ENCODE results near the gene MYDGF. TPM values are rescaled to one million over a fixed set of nuclear protein-coding genes. Genes with fewer than 3 reads are reported as not detected.
A peak's percentile ranks its signal among the peaks of the same experiment; 100 is the strongest.

The MYDGF gene
- total and polyA plus RNA-seq, 2 of the 13 experiments (the other 11 are each of a cell fraction or from before 2014, with no cell fraction given) = 116 to 198 TPM

DNA sequence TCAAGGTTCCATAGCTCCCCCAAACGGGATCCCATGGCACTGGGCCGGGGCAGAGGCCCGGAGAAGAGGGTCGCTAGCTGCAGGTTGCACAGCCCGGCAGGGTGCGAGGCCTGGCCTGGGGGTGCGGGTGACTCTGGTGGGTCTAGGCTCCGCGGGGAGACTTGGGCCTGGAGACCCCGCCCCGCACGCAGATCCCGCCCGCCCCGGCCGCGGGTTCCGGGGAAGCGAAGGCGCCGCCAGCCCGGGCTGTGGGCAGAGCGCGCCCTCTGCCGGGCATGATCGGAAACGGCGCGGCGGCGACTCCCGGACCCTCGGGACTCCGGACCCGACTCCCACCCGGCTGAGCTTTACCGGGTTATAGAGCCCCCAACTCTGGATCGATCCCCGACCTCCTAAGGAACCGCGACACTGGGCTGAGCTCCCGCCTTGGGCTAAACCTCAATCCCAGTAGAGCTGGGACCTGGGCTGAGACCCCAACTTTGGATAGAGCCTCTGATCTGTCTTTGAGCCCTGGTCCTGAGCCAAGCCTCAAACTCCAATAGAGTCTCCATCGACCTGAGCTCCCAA lies 33.9 kb downstream of the MYDGF start (continued):
- TF ChIP-seq SYNCRIP (IDR thresholded peaks at IDR 0.05; ENCODE audit: insufficient read depth, low read depth, low read length) = no peak
- TF ChIP-seq ARNTL (CRISPR knock-in tag; IDR thresholded peaks at IDR 0.05) = no peak
- TF ChIP-seq ZNF605 (CRISPR knock-in tag; IDR thresholded peaks at IDR 0.05) = peak; percentile 36; the same call in 1 of the 2 replicates
- TF ChIP-seq, protein P1, sequence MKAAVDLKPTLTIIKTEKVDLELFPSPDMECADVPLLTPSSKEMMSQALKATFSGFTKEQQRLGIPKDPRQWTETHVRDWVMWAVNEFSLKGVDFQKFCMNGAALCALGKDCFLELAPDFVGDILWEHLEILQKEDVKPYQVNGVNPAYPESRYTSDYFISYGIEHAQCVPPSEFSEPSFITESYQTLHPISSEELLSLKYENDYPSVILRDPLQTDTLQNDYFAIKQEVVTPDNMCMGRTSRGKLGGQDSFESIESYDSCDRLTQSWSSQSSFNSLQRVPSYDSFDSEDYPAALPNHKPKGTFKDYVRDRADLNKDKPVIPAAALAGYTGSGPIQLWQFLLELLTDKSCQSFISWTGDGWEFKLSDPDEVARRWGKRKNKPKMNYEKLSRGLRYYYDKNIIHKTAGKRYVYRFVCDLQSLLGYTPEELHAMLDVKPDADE (CRISPR knock-in tag; IDR thresholded peaks at IDR 0.05) = no peak
- TF ChIP-seq ZNF235 (CRISPR knock-in tag; IDR thresholded peaks at IDR 0.05; ENCODE audit: borderline replicate concordance) = 0 out of 2 replicates have a peak, but pooled peaks have one; percentile 30
- TF ChIP-seq ZNF160 (CRISPR knock-in tag; IDR thresholded peaks at IDR 0.05) = 0 out of 2 replicates have a peak, but pooled peaks have one; percentile 39
- no peak for TF ChIP-seq FOXM1 (CRISPR knock-in tag; IDR thresholded peaks at IDR 0.05)
- no peak for TF ChIP-seq ATM (IDR thresholded peaks at IDR 0.05; ENCODE audit: borderline replicate concordance)
- TF ChIP-seq MED8 (CRISPR knock-in tag; IDR thresholded peaks at IDR 0.05; ENCODE audit: insufficient replicate concordance) = no peak
- no peak for TF ChIP-seq PRMT3 (CRISPR knock-in tag; IDR thresholded peaks at IDR 0.05; ENCODE audit: borderline replicate concordance, low read depth)
- no peak for TF ChIP-seq KLF9 (CRISPR knock-in tag; IDR thresholded peaks at IDR 0.05; ENCODE audit: low read depth)
- no peak for TF ChIP-seq ZNF589 (CRISPR knock-in tag; conservative IDR thresholded peaks at IDR 0.05)
- TF ChIP-seq TBX3 (IDR thresholded peaks at IDR 0.05; ENCODE audit: borderline replicate concordance) = no peak
- no peak for TF ChIP-seq ZBTB44 (CRISPR knock-in tag; IDR thresholded peaks at IDR 0.05)
- 0 out of 2 replicates have a peak, but pooled peaks have one; percentile 5 for TF ChIP-seq GLI4 (CRISPR knock-in tag; IDR thresholded peaks at IDR 0.05; ENCODE audit: borderline replicate concordance)
- TF ChIP-seq RORA (CRISPR knock-in tag; IDR thresholded peaks at IDR 0.05) = no peak
- TF ChIP-seq, protein P2, sequence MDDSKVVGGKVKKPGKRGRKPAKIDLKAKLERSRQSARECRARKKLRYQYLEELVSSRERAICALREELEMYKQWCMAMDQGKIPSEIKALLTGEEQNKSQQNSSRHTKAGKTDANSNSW (CRISPR knock-in tag; IDR thresholded peaks at IDR 0.05; ENCODE audit: borderline replicate concordance) = no peak
- no peak for TF ChIP-seq HMGXB3 (CRISPR knock-in tag; IDR thresholded peaks at IDR 0.05; ENCODE audit: borderline replicate concordance)
- TF ChIP-seq CHD4 (IDR thresholded peaks at IDR 0.05; ENCODE audit: borderline replicate concordance, low read length) = no peak
- no peak for TF ChIP-seq ZNF556 (CRISPR knock-in tag; IDR thresholded peaks at IDR 0.05; ENCODE audit: borderline replicate concordance)

Data from HepG2 (cell line).